Measurements from ENCODE around the gene CLOCK.

CLOCK gene

DNA sequence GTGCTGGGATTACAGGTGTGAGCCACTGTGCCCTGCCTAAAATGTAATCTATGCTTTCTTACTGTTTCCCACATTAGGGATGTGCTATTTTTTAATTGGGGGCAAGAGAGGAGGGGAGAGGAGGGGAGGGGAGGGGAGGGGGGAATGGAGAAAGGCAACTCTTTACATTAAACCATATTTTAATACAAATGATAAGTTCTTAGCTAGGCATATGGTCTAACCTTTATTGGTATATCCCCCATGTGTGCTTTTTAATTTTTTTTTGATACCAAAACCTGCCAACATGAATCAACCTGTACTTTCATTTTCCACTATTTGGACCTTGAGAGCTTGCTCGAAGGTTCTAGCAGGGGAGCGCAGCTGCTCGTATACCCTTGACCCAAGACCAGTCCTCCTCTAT, 6.4 kb downstream of the CLOCK start:
- no peaks in the 10 kb centered on the region for H3K27me3 ChIP-seq (ENCODE audit: control insufficient read depth, insufficient read depth, low read length)
- H3K4me3 ChIP-seq (ENCODE audit: low read depth, low read length), result no peak overlapping the region
- peaks cover 21% of the 10 kb centered on the region for H3K4me1 ChIP-seq (ENCODE audit: control insufficient read depth, insufficient read depth, low read length)
- no peak overlapping the region for H3K9ac ChIP-seq (ENCODE audit: low read length)
- H3K27ac ChIP-seq (ENCODE audit: low read depth, low read length), result no peak overlapping the region
- H3K36me3 ChIP-seq (ENCODE audit: control insufficient read depth, insufficient read depth, low read length), result peaks cover 11% of the 10 kb centered on the region; the same call in 1 of the 2 replicates
- 0 out of 2 replicates have a peak, but pooled peaks cover 4% of the 10 kb centered on the region for H3K9me3 ChIP-seq (ENCODE audit: control insufficient read depth, insufficient read depth, low read depth, low read length)

DNA sequence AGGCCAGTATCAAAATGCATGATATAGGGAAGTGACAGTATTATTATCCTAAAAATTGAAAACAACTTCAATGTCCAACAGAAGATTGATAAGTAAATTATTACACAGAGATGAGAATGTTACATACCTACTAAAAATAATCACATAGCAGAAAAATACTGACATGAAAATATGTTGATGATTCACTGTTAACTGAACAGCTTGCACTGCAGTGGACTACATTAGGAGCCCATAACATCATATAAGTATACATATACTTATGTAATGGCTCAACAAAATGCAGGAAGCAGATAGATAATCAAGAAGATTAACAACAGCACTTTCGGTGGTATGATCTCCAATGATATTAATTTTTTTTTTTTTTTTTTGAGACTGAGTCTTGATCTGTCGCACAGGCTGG, 7.1 kb downstream of the CLOCK start:
- no peak overlapping the region for H3K27ac ChIP-seq (ENCODE audit: low read depth, low read length)
- no peaks in the 10 kb centered on the region for H3K27me3 ChIP-seq (ENCODE audit: control insufficient read depth, insufficient read depth, low read length)
- no peak overlapping the region for H3K9ac ChIP-seq (ENCODE audit: low read length)
- H3K36me3 ChIP-seq (ENCODE audit: control insufficient read depth, insufficient read depth, low read length), result peaks cover 11% of the 10 kb centered on the region; the same call in 1 of the 2 replicates
- H3K9me3 ChIP-seq (ENCODE audit: control insufficient read depth, insufficient read depth, low read depth, low read length), result peaks cover 4% of the 10 kb centered on the region; the same call in 1 of the 2 replicates
- H3K4me3 ChIP-seq (ENCODE audit: low read depth, low read length), result no peak overlapping the region
- peaks cover 21% of the 10 kb centered on the region for H3K4me1 ChIP-seq (ENCODE audit: control insufficient read depth, insufficient read depth, low read length)

DNA sequence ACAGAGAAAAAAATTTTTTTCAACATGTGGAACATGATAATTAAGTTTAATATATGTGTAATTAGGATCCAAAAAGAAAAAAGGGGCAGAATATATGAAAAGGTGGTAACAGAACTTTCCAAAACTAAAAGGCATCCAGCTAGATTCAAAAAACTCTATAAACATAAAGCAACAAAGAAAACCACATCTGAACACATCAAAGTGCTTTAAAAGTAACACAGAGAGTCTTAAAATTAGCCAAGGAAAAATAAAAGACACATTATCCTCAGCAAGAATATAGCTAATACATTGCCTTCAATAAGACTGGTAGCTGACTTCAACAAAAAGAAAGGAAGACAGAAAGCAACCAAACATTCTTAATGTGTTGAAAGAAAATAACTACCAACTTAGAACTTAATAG, 8.2 kb downstream of the CLOCK start:
- no peak overlapping the region for H3K9ac ChIP-seq (ENCODE audit: low read length)
- H3K4me1 ChIP-seq (ENCODE audit: control insufficient read depth, insufficient read depth, low read length), result peaks cover 13% of the 10 kb centered on the region
- H3K4me3 ChIP-seq (ENCODE audit: low read depth, low read length), result no peak overlapping the region
- H3K27me3 ChIP-seq (ENCODE audit: control insufficient read depth, insufficient read depth, low read length), result no peaks in the 10 kb centered on the region
- no peak overlapping the region for H3K27ac ChIP-seq (ENCODE audit: low read depth, low read length)
- H3K9me3 ChIP-seq (ENCODE audit: control insufficient read depth, insufficient read depth, low read depth, low read length), result peaks cover 8% of the 10 kb centered on the region; the same call in 1 of the 2 replicates
- peaks cover 17% of the 10 kb centered on the region; the same call in 1 of the 2 replicates for H3K36me3 ChIP-seq (ENCODE audit: control insufficient read depth, insufficient read depth, low read length)

DNA sequence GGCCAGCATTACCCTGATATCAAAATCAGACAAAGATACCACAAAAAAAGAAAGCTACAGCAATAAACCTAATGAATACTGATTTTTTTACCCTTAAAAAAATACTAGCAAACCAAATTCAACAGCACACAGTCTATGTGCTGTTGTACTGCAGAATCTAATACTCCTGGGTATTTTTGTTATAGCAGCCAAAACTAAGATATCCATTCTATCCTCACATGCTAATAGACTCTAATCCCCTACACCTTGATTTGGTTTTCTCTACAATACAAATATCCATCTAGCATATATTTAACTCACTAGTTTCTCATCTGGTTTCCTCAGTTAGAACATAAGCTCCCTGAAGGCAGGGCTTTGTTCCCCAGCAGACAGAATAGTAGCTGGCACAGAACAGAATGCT, 12.4 kb downstream of the CLOCK start:
- no peak overlapping the region for H3K27ac ChIP-seq (ENCODE audit: low read depth, low read length)
- H3K4me3 ChIP-seq (ENCODE audit: low read depth, low read length), result no peak overlapping the region
- no peaks in the 10 kb centered on the region; the same call in 1 of the 2 replicates for H3K4me1 ChIP-seq (ENCODE audit: control insufficient read depth, insufficient read depth, low read length)
- H3K9ac ChIP-seq (ENCODE audit: low read length), result no peak overlapping the region
- H3K9me3 ChIP-seq (ENCODE audit: control insufficient read depth, insufficient read depth, low read depth, low read length), result peaks cover 17% of the 10 kb centered on the region; the same call in 1 of the 2 replicates
- H3K27me3 ChIP-seq (ENCODE audit: control insufficient read depth, insufficient read depth, low read length), result no peaks in the 10 kb centered on the region
- 0 out of 2 replicates have a peak, but pooled peaks cover 13% of the 10 kb centered on the region for H3K36me3 ChIP-seq (ENCODE audit: control insufficient read depth, insufficient read depth, low read length)

DNA sequence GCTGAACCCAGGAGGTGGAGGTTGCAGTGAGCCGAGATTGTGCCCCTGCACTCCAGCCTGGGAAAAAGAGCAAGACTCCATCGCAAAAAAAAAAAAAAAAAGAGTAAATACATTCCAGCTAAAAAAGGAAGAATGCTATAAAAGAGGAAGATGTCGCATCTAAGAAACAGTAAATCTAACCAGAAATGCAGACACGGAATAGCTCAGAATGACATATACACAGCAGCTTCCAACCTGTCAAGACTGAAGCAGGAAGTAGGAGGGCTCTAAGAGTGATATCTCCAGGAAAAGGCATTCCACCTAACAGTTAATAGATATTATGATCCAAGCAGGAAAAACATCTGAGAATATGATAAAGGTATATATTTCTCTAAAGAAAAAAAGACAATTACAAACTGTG, 16.0 kb downstream of the CLOCK start:
- Histone ChIP-seq H3K27ac (ENCODE audit: low read depth, low read length) (no peak overlapping the region), H3K27me3 (ENCODE audit: control insufficient read depth, insufficient read depth, low read length) (no peaks in the 10 kb centered on the region), H3K9me3 (ENCODE audit: control insufficient read depth, insufficient read depth, low read depth, low read length) (peaks cover 13% of the 10 kb centered on the region; the same call in 1 of the 2 replicates), H3K4me3 (ENCODE audit: low read depth, low read length) (no peak overlapping the region), H3K4me1 (ENCODE audit: control insufficient read depth, insufficient read depth, low read length) (peaks cover 10% of the 10 kb centered on the region; the same call in 1 of the 2 replicates), H3K36me3 (ENCODE audit: control insufficient read depth, insufficient read depth, low read length) (0 out of 2 replicates have a peak, but pooled peaks cover 6% of the 10 kb centered on the region), H3K9ac (ENCODE audit: low read length) (no peak overlapping the region)

DNA sequence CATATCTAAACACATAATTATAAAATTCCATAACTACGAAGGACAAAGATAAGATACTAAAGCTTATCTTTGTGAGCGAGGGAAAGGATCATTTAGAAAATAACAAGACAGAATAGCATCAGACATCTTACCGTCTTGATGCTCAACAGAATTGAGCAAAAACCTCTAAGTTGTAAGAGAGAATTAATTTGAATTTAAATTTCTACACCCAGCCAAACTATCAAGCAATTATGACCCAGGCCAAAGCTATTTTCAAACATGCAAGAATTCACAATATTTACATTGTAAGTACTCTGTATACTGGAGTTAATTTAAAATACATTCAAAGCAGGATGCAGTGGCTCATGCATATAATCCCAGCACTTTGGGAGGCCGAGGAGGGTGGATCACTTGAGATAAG, 16.5 kb downstream of the CLOCK start:
- Histone ChIP-seq H3K4me1 (ENCODE audit: control insufficient read depth, insufficient read depth, low read length) (peaks cover 10% of the 10 kb centered on the region; the same call in 1 of the 2 replicates), H3K9ac (ENCODE audit: low read length) (no peak overlapping the region), H3K36me3 (ENCODE audit: control insufficient read depth, insufficient read depth, low read length) (0 out of 2 replicates have a peak, but pooled peaks cover 6% of the 10 kb centered on the region), H3K27me3 (ENCODE audit: control insufficient read depth, insufficient read depth, low read length) (no peaks in the 10 kb centered on the region), H3K4me3 (ENCODE audit: low read depth, low read length) (no peak overlapping the region), H3K27ac (ENCODE audit: low read depth, low read length) (no peak overlapping the region), H3K9me3 (ENCODE audit: control insufficient read depth, insufficient read depth, low read depth, low read length) (peaks cover 13% of the 10 kb centered on the region; the same call in 1 of the 2 replicates)

DNA sequence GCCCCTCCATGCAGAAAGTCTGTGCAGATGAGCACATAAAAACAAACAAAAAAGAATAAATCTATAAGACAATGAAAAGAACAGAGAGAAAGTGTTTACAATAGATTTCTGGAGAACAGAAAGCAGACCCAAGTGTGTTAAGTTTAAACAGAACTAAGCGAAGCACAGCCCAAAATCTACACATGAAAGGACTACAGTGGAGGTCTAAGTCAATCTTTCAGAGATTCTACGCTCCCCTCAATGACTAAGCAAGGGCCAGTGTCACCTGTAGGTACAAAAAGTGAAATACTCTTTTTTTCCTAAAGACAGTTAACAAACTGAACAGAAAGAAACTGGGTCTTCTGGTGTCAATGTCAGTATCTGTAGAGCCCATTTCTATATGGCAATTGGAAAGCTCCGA, 18.2 kb downstream of the CLOCK start:
- H3K9me3 ChIP-seq (ENCODE audit: control insufficient read depth, insufficient read depth, low read depth, low read length), result peaks cover 9% of the 10 kb centered on the region; the same call in 1 of the 2 replicates
- no peak overlapping the region for H3K9ac ChIP-seq (ENCODE audit: low read length)
- H3K27ac ChIP-seq (ENCODE audit: low read depth, low read length), result no peak overlapping the region

DNA sequence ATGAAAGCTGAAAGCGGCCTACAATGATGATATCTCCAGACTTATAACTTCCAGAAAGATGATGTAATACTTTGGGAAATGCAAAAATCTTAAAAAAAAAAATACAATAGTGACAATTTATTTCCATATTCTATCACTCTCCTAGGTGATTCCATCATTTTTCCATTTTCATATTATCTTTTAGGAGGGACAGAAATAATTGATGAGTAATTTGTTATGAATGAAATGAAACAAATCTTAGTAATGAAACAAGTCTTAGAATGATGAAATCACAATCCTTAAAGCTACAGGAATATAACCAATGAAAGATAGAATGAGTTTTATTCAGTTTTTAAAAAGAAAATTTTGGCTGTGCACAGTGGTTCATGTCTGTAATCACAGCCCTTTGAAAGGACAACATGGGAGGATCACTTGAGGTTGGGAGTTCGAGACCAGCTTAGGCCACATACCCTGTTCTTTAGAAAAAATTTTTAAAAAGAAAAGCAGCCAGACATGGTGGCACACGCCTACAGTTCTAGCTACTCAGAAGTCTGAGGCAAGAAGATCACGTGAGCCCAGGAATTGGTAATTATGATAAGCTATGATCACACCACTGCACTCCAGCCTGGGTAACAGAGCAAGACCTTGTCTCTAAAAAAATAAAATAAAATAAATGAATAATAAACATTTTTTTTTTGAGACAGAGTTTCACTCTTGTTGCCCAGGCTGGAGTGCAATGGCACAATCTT, 21.7 kb downstream of the CLOCK start:
- no peak overlapping the region for H3K4me3 ChIP-seq (ENCODE audit: low read depth, low read length)
- H3K36me3 ChIP-seq (ENCODE audit: control insufficient read depth, insufficient read depth, low read length), result no peaks in the 10 kb centered on the region
- H3K27me3 ChIP-seq (ENCODE audit: control insufficient read depth, insufficient read depth, low read length), result no peaks in the 10 kb centered on the region
- H3K9me3 ChIP-seq (ENCODE audit: control insufficient read depth, insufficient read depth, low read depth, low read length), result peaks cover 1% of the 10 kb centered on the region; the same call in 1 of the 2 replicates
- no peak overlapping the region; the same call in 1 of the 2 replicates for H3K27ac ChIP-seq (ENCODE audit: low read depth, low read length)
- H3K4me1 ChIP-seq (ENCODE audit: control insufficient read depth, insufficient read depth, low read length), result peaks cover 18% of the 10 kb centered on the region
- no peak overlapping the region for H3K9ac ChIP-seq (ENCODE audit: low read length)

More for the DNA sequence above, 18.2 kb downstream of the CLOCK start:
- Histone ChIP-seq H3K27me3 (ENCODE audit: control insufficient read depth, insufficient read depth, low read length) (no peaks in the 10 kb centered on the region), H3K4me3 (ENCODE audit: low read depth, low read length) (no peak overlapping the region), H3K4me1 (ENCODE audit: control insufficient read depth, insufficient read depth, low read length) (peaks cover 10% of the 10 kb centered on the region; the same call in 1 of the 2 replicates), H3K36me3 (ENCODE audit: control insufficient read depth, insufficient read depth, low read length) (no peaks in the 10 kb centered on the region)

DNA sequence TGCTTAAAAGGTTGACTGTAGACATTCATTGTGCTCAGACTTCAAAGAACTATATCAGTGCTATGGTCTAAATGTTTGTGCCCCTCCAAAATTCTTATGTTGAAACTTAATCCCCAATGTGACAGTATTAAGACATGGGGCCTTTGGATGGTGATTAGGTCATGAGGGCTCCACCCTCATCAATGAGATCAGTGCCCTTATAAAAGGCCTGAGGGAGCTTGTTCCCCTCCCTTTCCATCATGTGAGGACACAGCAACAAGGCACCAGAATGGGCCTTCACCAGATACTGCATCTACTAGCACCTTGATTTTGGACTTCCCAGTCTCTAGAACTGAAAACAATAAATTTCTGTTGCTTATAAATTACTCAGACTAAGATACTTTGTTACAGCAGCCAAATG, 28.3 kb downstream of the CLOCK start:
- no peak overlapping the region for H3K27ac ChIP-seq (ENCODE audit: low read depth, low read length)
- no peak overlapping the region for H3K9ac ChIP-seq (ENCODE audit: low read length)
- H3K4me1 ChIP-seq (ENCODE audit: control insufficient read depth, insufficient read depth, low read length), result peaks cover 12% of the 10 kb centered on the region
- H3K27me3 ChIP-seq (ENCODE audit: control insufficient read depth, insufficient read depth, low read length), result no peaks in the 10 kb centered on the region
- H3K9me3 ChIP-seq (ENCODE audit: control insufficient read depth, insufficient read depth, low read depth, low read length), result peaks cover 12% of the 10 kb centered on the region; the same call in 1 of the 2 replicates
- no peak overlapping the region for H3K4me3 ChIP-seq (ENCODE audit: low read depth, low read length)
- no peaks in the 10 kb centered on the region for H3K36me3 ChIP-seq (ENCODE audit: control insufficient read depth, insufficient read depth, low read length)

DNA sequence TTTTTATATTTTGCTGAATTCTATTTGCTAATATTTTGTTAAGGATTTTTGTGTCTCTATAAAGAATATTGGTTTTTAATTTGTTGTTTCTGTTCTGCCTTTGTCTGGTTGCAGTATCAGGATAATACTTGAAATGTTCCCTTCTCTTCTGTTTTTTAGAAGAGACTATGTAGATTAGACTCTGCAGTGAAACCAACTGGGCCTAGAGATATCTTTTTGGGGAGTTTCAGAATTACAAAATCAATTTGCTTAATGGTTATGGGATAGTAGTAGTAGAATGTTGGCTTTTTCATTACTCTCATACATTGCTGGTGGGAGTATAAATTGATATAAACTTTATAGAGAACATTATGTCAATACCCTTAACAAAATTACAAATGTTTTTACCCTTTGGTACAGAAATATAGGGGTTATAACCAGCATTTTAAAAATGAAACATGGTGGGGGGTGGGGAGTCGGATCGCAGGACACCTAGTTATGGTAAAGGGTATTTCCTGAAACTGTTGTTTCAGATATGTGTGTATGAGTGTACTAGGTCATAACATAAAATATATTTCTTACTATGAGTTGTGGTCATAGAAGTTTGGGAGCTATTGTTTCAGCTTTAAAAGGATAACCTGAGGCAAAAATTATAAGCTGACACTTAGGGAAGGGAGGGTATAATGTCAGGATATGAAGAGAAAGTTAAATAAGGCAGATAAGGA, 29.0 kb downstream of the CLOCK start:
- Histone ChIP-seq H3K9me3 (ENCODE audit: control insufficient read depth, insufficient read depth, low read depth, low read length) (peaks cover 12% of the 10 kb centered on the region; the same call in 1 of the 2 replicates), H3K27me3 (ENCODE audit: control insufficient read depth, insufficient read depth, low read length) (no peaks in the 10 kb centered on the region), H3K9ac (ENCODE audit: low read length) (no peak overlapping the region), H3K27ac (ENCODE audit: low read depth, low read length) (no peak overlapping the region), H3K4me1 (ENCODE audit: control insufficient read depth, insufficient read depth, low read length) (peaks cover 12% of the 10 kb centered on the region), H3K4me3 (ENCODE audit: low read depth, low read length) (no peak overlapping the region), H3K36me3 (ENCODE audit: control insufficient read depth, insufficient read depth, low read length) (no peaks in the 10 kb centered on the region)
